IMR-90 (cell line): ENCODE data around the gene ANGPT4. TPM values are rescaled to one million over a fixed set of nuclear protein-coding genes. Genes with fewer than 3 reads are reported as not detected.

Source experiments
- ATAC-seq: fragments of 200-7000 bp; cut with Tn5 transposase; 2 replicates; pipeline ENCODE4 v1.9.1; 2020; ENCODE audit warnings: low read depth, mild to moderate bottlenecking, moderate library complexity
- BruUV-seq: library from RNA; stranded (reverse); fragments of 400-500 nt; replicated peaks from 2 replicates; lab custom pipeline; 2021; lab: Mats Ljungman, UMichigan
- CTCF ChIA-PET: fragments of 300-600 bp; formaldehyde crosslinking; extraction: SDS; loops from one replicate; lab custom pipeline; 2021; ENCODE audit warnings: antibody characterized with exemption; lab: Yijun Ruan, JAX
- POLR2A ChIA-PET: fragments of 300-600 bp; sonication (Branson Sonifier 250); formaldehyde crosslinking; loops from one replicate; lab custom pipeline; 2022; ENCODE audit warnings: antibody characterized with exemption; ENCODE audit not compliant: unreplicated experiment; lab: Charles Lee
- DNase-seq: peaks from one replicate; pipeline ENCODE4 v3.0.0; 2013
- H2AFZ ChIP-seq: replicated peaks from 2 replicates; pipeline ENCODE3; 2013; ENCODE audit warnings: low read length, mild to moderate bottlenecking; ENCODE audit not compliant: poor library complexity
- H2AK5ac ChIP-seq: 2 replicates; pipeline ENCODE4 v1.6.1; 2013; ENCODE audit warnings: low read depth, low read length, inconsistent platforms
- H2AK9ac ChIP-seq: replicated peaks from 2 replicates; pipeline ENCODE3; 2013; ENCODE audit warnings: mild to moderate bottlenecking, low read depth, low read length, moderate library complexity; ENCODE audit not compliant: poor library complexity
- H2BK120ac ChIP-seq: 2 replicates; pipeline ENCODE4 v1.6.1; 2013; ENCODE audit warnings: low read depth, low read length, inconsistent platforms
- H2BK15ac ChIP-seq: 3 replicates; pipeline ENCODE4 v1.6.1; 2013; ENCODE audit warnings: low read depth, low read length, inconsistent platforms
- H2BK20ac ChIP-seq: 2 replicates; pipeline ENCODE4 v1.6.1; 2013; ENCODE audit warnings: low read depth, mild to moderate bottlenecking, inconsistent platforms, low read length, moderate library complexity
- H2BK5ac ChIP-seq: 2 replicates; pipeline ENCODE4 v1.6.1; 2013; ENCODE audit warnings: mild to moderate bottlenecking, low read depth, low read length, inconsistent platforms; ENCODE audit not compliant: poor library complexity, severe bottlenecking
- H3K14ac ChIP-seq: replicated peaks from 2 replicates; pipeline ENCODE4 v1.6.1; 2013; ENCODE audit warnings: low read depth, low read length, inconsistent platforms
- H3K18ac ChIP-seq: 2 replicates; pipeline ENCODE4 v1.6.1; 2013; ENCODE audit warnings: low read depth, low read length, control low read depth
- H3K23ac ChIP-seq: 2 replicates; pipeline ENCODE4 v1.6.1; 2013; ENCODE audit warnings: low read depth, low read length, inconsistent platforms
- H3K27ac ChIP-seq: 2 replicates; pipeline ENCODE4 v1.5.1; 2013; ENCODE audit warnings: mild to moderate bottlenecking, control low read depth, low read length; ENCODE audit not compliant: insufficient read depth
- H3K27me3 ChIP-seq: 2 replicates; pipeline ENCODE4 v1.6.1; 2013; ENCODE audit warnings: low read length; ENCODE audit not compliant: control insufficient read depth, insufficient read depth
- H3K36me3 ChIP-seq: 2 replicates; pipeline ENCODE4 v1.6.1; 2013; ENCODE audit warnings: low read length, mixed read lengths; ENCODE audit not compliant: control insufficient read depth, insufficient read depth
- H3K4ac ChIP-seq: 2 replicates; pipeline ENCODE4 v1.6.1; 2013; ENCODE audit warnings: low read depth, low read length, inconsistent platforms
- H3K4me1 ChIP-seq: 2 replicates; pipeline ENCODE4 v1.6.1; 2013; ENCODE audit warnings: low read length, mixed read lengths; ENCODE audit not compliant: control insufficient read depth, insufficient read depth
- H3K4me2 ChIP-seq: 2 replicates; pipeline ENCODE4 v1.6.1; 2013; ENCODE audit warnings: low read depth, mild to moderate bottlenecking, control low read depth, low read length, moderate library complexity
- H3K4me3 ChIP-seq: 2 replicates; pipeline ENCODE4 v1.5.1; 2013; ENCODE audit warnings: low read depth, mild to moderate bottlenecking, control low read depth, low read length, moderate library complexity; ENCODE audit not compliant: insufficient read depth
- H3K56ac ChIP-seq: 2 replicates; pipeline ENCODE4 v1.6.1; 2013; ENCODE audit warnings: low read length, inconsistent platforms; ENCODE audit not compliant: insufficient read depth; ENCODE audit errors: extremely low read depth
- H3K79me1 ChIP-seq, 2 experiments: 2 replicates each; pipeline ENCODE4 v1.6.1; 2013; ENCODE audit warnings: low read length in 2 of 2, inconsistent platforms in 1 of 2, low read depth in 1 of 2
- H3K9ac ChIP-seq: 2 replicates; pipeline ENCODE4 v1.6.1; 2013; ENCODE audit warnings: low read depth, low read length, control low read depth
- H3K9me1 ChIP-seq: 2 replicates; pipeline ENCODE4 v1.6.1; 2013; ENCODE audit warnings: low read length, inconsistent platforms; ENCODE audit not compliant: insufficient read depth
- H3K9me3 ChIP-seq: 2 replicates; pipeline ENCODE4 v1.6.1; 2013; ENCODE audit warnings: low read length; ENCODE audit not compliant: control insufficient read depth, insufficient read depth
- H4K20me1 ChIP-seq: 2 replicates; pipeline ENCODE4 v1.6.1; 2013; ENCODE audit warnings: low read length, inconsistent platforms; ENCODE audit not compliant: insufficient read depth
- H4K5ac ChIP-seq: 2 replicates; pipeline ENCODE4 v1.6.1; 2013; ENCODE audit warnings: mild to moderate bottlenecking, low read depth, low read length, control low read depth
- H4K8ac ChIP-seq, 2 experiments: 2 replicates each; pipeline ENCODE4 v1.6.1; 2013; ENCODE audit warnings: low read depth in 2 of 2, low read length in 2 of 2, control low read depth in 1 of 2, inconsistent platforms in 1 of 2
- H4K91ac ChIP-seq: 2 replicates; pipeline ENCODE4 v1.6.1; 2013; ENCODE audit warnings: low read depth, low read length, inconsistent platforms; ENCODE audit not compliant: insufficient read depth
- BHLHE40 ChIP-seq: fragments of 150-350 bp; IDR thresholded peaks from 2 replicates; pipeline ENCODE4 v1.6.1; 2016; ENCODE audit warnings: mild to moderate bottlenecking, low read depth, low read length
- CEBPB ChIP-seq: IDR thresholded peaks from 2 replicates; pipeline ENCODE4 v1.6.1; 2012; ENCODE audit warnings: low read depth, low read length, improper control_type of control experiment
- CHD1 ChIP-seq: IDR thresholded peaks from 2 replicates; pipeline ENCODE4 v1.6.1; 2012; ENCODE audit warnings: low read depth, low read length, improper control_type of control experiment
- FOS ChIP-seq: fragments of 150-350 bp; IDR thresholded peaks from 2 replicates; pipeline ENCODE4 v1.6.1; 2016; ENCODE audit warnings: low read depth, low read length
- MAFK ChIP-seq: IDR thresholded peaks from 2 replicates; pipeline ENCODE4 v1.6.1; 2012; ENCODE audit warnings: low read depth, low read length, improper control_type of control experiment
- MAZ ChIP-seq: IDR thresholded peaks from 2 replicates; pipeline ENCODE4 v1.6.1; 2012; ENCODE audit warnings: low read depth, mild to moderate bottlenecking, low read length, improper control_type of control experiment, moderate library complexity, borderline replicate concordance
- MXI1 ChIP-seq: IDR thresholded peaks from 2 replicates; pipeline ENCODE4 v1.6.1; 2012; ENCODE audit warnings: low read depth, mild to moderate bottlenecking, low read length, moderate library complexity, borderline replicate concordance
- NFE2L2 ChIP-seq: fragments of 150-350 bp; IDR thresholded peaks from 2 replicates; pipeline ENCODE4 v1.6.1; 2016; ENCODE audit warnings: low read depth, mild to moderate bottlenecking, low read length
- POLR2A ChIP-seq: IDR thresholded peaks from 2 replicates; pipeline ENCODE4 v1.6.1; 2012; ENCODE audit warnings: mild to moderate bottlenecking, low read depth, low read length
- RAD21 ChIP-seq: IDR thresholded peaks from 2 replicates; pipeline ENCODE4 v1.6.1; 2012; ENCODE audit warnings: low read length, improper control_type of control experiment
- RCOR1 ChIP-seq: IDR thresholded peaks from 2 replicates; pipeline ENCODE4 v1.6.1; 2012; ENCODE audit warnings: mild to moderate bottlenecking, low read length, improper control_type of control experiment; ENCODE audit not compliant: insufficient replicate concordance
- RFX5 ChIP-seq: IDR thresholded peaks from 2 replicates; pipeline ENCODE4 v1.8.0; 2012; ENCODE audit warnings: low read depth, mild to moderate bottlenecking, low read length, moderate library complexity
- SMC3 ChIP-seq: fragments of 150-350 bp; IDR thresholded peaks from 2 replicates; pipeline ENCODE4 v1.6.1; 2016; ENCODE audit warnings: low read depth, mild to moderate bottlenecking, antibody characterized with exemption, low read length, moderate library complexity
- USF2 ChIP-seq: fragments of 150-350 bp; IDR thresholded peaks from 2 replicates; pipeline ENCODE4 v1.6.1; 2017; ENCODE audit warnings: mild to moderate bottlenecking, antibody characterized with exemption, low read length, low read depth
- WGBS, 2 experiments: methylation state at CpG; one replicate each; pipeline versions ENCODE4 v1.1.5 to v1.1.7; 2013; ENCODE audit warnings: missing lambda C conversion rate in 2 of 2; ENCODE audit not compliant: insufficient read length in 1 of 2; ENCODE audit errors: extremely low coverage in 2 of 2; 5-methylcytosine and 5-hydroxymethylcytosine counted together
- dilution Hi-C: fragments of 300-500 bp; cut with HindIII; formaldehyde crosslinking; loops from one replicate; pipeline ENCODE4 v1.14.3; 2018; ENCODE audit warnings: low sequenced_read_pairs; ENCODE audit not compliant: unreplicated experiment
- in situ Hi-C: fragments of 300-500 bp; cut with MboI; formaldehyde crosslinking; loops from 3 replicates; pipeline ENCODE4 v1.14.3; 2019; ENCODE audit warnings: low sequenced_read_pairs, inconsistent platforms, mixed read lengths
- intact Hi-C: fragments of 100-400 bp; cut with micrococcal nuclease; formaldehyde crosslinking; loops from 2 replicates; pipeline ENCODE4 v1.10.0; 2022
- polyA plus RNA-seq, 3 experiments: library from polyadenylated mRNA; depleted of rRNA; stranded (reverse); fragments of >200 nt; gene quantifications; 2 replicates each; pipeline ENCODE4 v1.2.3, GENCODE V29; 2012; ENCODE audit warnings: low replicate concordance in 1 of 3
- total RNA-seq: library from RNA; depleted of rRNA; stranded (reverse); fragments of >200 nt; gene quantifications from 2 replicates; pipeline ENCODE4 v1.2.3, GENCODE V29; 2012
- TF ChIP-seq, protein P1 (sequence below): conservative IDR thresholded peaks from 2 replicates; pipeline ENCODE4 v1.5.1; 2012; ENCODE audit warnings: mild to moderate bottlenecking, low read depth, low read length, improper control_type of control experiment
- TF ChIP-seq, protein P2 (sequence below): fragments of 150-350 bp; IDR thresholded peaks from 2 replicates; pipeline ENCODE4 v1.6.1; 2016; ENCODE audit warnings: low read depth, mild to moderate bottlenecking, low read length, moderate library complexity, borderline replicate concordance

Gene ANGPT4
- total and polyA plus RNA-seq, 2 of the 4 experiments (the other 2 are of a cell fraction): not detected

- dilution Hi-C loops (no loop called here), intact Hi-C loops (no loop called here), in situ Hi-C loops (no loop called here)
- Histone ChIP-seq H2AK9ac (no peak overlapping the region), H3K4me3 (no peak overlapping the region), H3K4me1 (no peaks in the 10 kb centered on the region), H2BK120ac (no peak overlapping the region), H3K79me1 (no peaks in the 10 kb centered on the region), H2AK5ac (no peak overlapping the region), H3K9ac (no peak overlapping the region), H2BK20ac (no peak overlapping the region), H3K27me3 (peaks cover 9% of the 10 kb centered on the region; the same call in 1 of the 2 replicates), H3K27ac (no peak overlapping the region), H3K4ac (no peak overlapping the region), H3K4me2 (no peak overlapping the region), H3K9me1 (no peaks in the 10 kb centered on the region), H3K23ac (no peak overlapping the region), H2BK15ac (no peak overlapping the region), H4K8ac (no peak overlapping the region), H2AFZ (no peak overlapping the region), H4K91ac (no peak overlapping the region), H3K14ac (no peak overlapping the region), H3K36me3 (no peaks in the 10 kb centered on the region), H3K56ac (no peak overlapping the region), H3K18ac (no peak overlapping the region), H4K5ac (no peak overlapping the region), H2BK5ac (no peak overlapping the region), H3K9me3 (no peaks in the 10 kb centered on the region), H4K20me1 (no peaks in the 10 kb centered on the region)
- no peak for TF ChIP-seq MXI1
- TF ChIP-seq, protein P1, sequence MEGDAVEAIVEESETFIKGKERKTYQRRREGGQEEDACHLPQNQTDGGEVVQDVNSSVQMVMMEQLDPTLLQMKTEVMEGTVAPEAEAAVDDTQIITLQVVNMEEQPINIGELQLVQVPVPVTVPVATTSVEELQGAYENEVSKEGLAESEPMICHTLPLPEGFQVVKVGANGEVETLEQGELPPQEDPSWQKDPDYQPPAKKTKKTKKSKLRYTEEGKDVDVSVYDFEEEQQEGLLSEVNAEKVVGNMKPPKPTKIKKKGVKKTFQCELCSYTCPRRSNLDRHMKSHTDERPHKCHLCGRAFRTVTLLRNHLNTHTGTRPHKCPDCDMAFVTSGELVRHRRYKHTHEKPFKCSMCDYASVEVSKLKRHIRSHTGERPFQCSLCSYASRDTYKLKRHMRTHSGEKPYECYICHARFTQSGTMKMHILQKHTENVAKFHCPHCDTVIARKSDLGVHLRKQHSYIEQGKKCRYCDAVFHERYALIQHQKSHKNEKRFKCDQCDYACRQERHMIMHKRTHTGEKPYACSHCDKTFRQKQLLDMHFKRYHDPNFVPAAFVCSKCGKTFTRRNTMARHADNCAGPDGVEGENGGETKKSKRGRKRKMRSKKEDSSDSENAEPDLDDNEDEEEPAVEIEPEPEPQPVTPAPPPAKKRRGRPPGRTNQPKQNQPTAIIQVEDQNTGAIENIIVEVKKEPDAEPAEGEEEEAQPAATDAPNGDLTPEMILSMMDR: no peak
- TF ChIP-seq SMC3: no peak
- TF ChIP-seq, protein P2, sequence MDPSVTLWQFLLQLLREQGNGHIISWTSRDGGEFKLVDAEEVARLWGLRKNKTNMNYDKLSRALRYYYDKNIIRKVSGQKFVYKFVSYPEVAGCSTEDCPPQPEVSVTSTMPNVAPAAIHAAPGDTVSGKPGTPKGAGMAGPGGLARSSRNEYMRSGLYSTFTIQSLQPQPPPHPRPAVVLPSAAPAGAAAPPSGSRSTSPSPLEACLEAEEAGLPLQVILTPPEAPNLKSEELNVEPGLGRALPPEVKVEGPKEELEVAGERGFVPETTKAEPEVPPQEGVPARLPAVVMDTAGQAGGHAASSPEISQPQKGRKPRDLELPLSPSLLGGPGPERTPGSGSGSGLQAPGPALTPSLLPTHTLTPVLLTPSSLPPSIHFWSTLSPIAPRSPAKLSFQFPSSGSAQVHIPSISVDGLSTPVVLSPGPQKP: no peak
- no peak for TF ChIP-seq POLR2A
- no peak for TF ChIP-seq CHD1
- TF ChIP-seq MAFK: no peak
- TF ChIP-seq RAD21: no peak
- TF ChIP-seq RFX5: no peak
- no peak for TF ChIP-seq CEBPB
- TF ChIP-seq FOS: no peak
- no peak for TF ChIP-seq BHLHE40
- TF ChIP-seq USF2: no peak
- no peak for TF ChIP-seq RCOR1
- no peak for TF ChIP-seq NFE2L2
- no peak for TF ChIP-seq MAZ
- ATAC-seq (no peak), DNase-seq (no peak)
- 63% methylated on average over 4 of the region's 6 CpGs; no CpG with 5 or more reads in 1 of the 2 experiments for WGBS, 2 experiments
- BruUV-seq: no TSS peak
- ChIA-PET POLR2A (no interaction called here), CTCF (no interaction called here)
Observed at GRCh38 chr20:890666-891057, 25.5 kb downstream of the ANGPT4 start.
